ENCODE measurements around the gene SLC29A3.

SLC29A3 gene

GRCh38 chr10:71359364-71360046, 40.4 kb downstream of the SLC29A3 start:
- no peaks in the 10 kb centered on the region for H3K27me3 ChIP-seq (ENCODE audit: insufficient read depth, low read length)

GRCh38 chr10:71360735-71361134, 41.7 kb downstream of the SLC29A3 start:
- Histone ChIP-seq H3K27me3 (ENCODE audit: insufficient read depth, low read length) (no peaks in the 10 kb centered on the region), H3K27ac (ENCODE audit: low read depth, low read length) (no peak overlapping the region), H3K36me3 (ENCODE audit: insufficient read depth, low read length) (no peaks in the 10 kb centered on the region), H3K79me2 (ENCODE audit: control insufficient read depth, insufficient read depth, low read length, unreplicated experiment) (no peaks in the 10 kb centered on the region), H2AFZ (ENCODE audit: low read length, unreplicated experiment) (no peak overlapping the region), H3K4me1 (ENCODE audit: control insufficient read depth, insufficient read depth, low read length, unreplicated experiment) (no peaks in the 10 kb centered on the region), H3K4me3 (ENCODE audit: low read depth, low read length) (no peak overlapping the region)

More at GRCh38 chr10:71359364-71360046, 40.4 kb downstream of the SLC29A3 start:
- no peak overlapping the region for H2AFZ ChIP-seq (ENCODE audit: low read length, unreplicated experiment)
- H3K4me1 ChIP-seq (ENCODE audit: control insufficient read depth, insufficient read depth, low read length, unreplicated experiment): no peaks in the 10 kb centered on the region
- no peaks in the 10 kb centered on the region for H3K36me3 ChIP-seq (ENCODE audit: insufficient read depth, low read length)
- H3K27ac ChIP-seq (ENCODE audit: low read depth, low read length): no peak overlapping the region
- no peak overlapping the region for H3K4me3 ChIP-seq (ENCODE audit: low read depth, low read length)
- no peaks in the 10 kb centered on the region for H3K79me2 ChIP-seq (ENCODE audit: control insufficient read depth, insufficient read depth, low read length, unreplicated experiment)

- H3K27me3 ChIP-seq (ENCODE audit: insufficient read depth, low read length): no peaks in the 10 kb centered on the region
- H3K4me1 ChIP-seq (ENCODE audit: control insufficient read depth, insufficient read depth, low read length, unreplicated experiment): no peaks in the 10 kb centered on the region
- H3K36me3 ChIP-seq (ENCODE audit: insufficient read depth, low read length): no peaks in the 10 kb centered on the region
- H2AFZ ChIP-seq (ENCODE audit: low read length, unreplicated experiment): no peak overlapping the region
- H3K79me2 ChIP-seq (ENCODE audit: control insufficient read depth, insufficient read depth, low read length, unreplicated experiment): no peaks in the 10 kb centered on the region
- no peak overlapping the region for H3K27ac ChIP-seq (ENCODE audit: low read depth, low read length)
- no peak overlapping the region for H3K4me3 ChIP-seq (ENCODE audit: low read depth, low read length)
Observed at GRCh38 chr10:71361581-71361980, 42.5 kb downstream of the SLC29A3 start.

GRCh38 chr10:71362141-71362540, 43.1 kb downstream of the SLC29A3 start:
- Histone ChIP-seq H3K4me1 (ENCODE audit: control insufficient read depth, insufficient read depth, low read length, unreplicated experiment) (no peaks in the 10 kb centered on the region), H3K79me2 (ENCODE audit: control insufficient read depth, insufficient read depth, low read length, unreplicated experiment) (no peaks in the 10 kb centered on the region), H2AFZ (ENCODE audit: low read length, unreplicated experiment) (no peak overlapping the region), H3K36me3 (ENCODE audit: insufficient read depth, low read length) (no peaks in the 10 kb centered on the region), H3K27ac (ENCODE audit: low read depth, low read length) (no peak overlapping the region), H3K4me3 (ENCODE audit: low read depth, low read length) (no peak overlapping the region), H3K27me3 (ENCODE audit: insufficient read depth, low read length) (no peaks in the 10 kb centered on the region)

- no peak overlapping the region for H2AFZ ChIP-seq (ENCODE audit: low read length, unreplicated experiment)
- no peak overlapping the region for H3K4me3 ChIP-seq (ENCODE audit: low read depth, low read length)
- H3K79me2 ChIP-seq (ENCODE audit: control insufficient read depth, insufficient read depth, low read length, unreplicated experiment): no peaks in the 10 kb centered on the region
- no peak overlapping the region for H3K27ac ChIP-seq (ENCODE audit: low read depth, low read length)
- no peaks in the 10 kb centered on the region for H3K36me3 ChIP-seq (ENCODE audit: insufficient read depth, low read length)
- H3K4me1 ChIP-seq (ENCODE audit: control insufficient read depth, insufficient read depth, low read length, unreplicated experiment): no peaks in the 10 kb centered on the region
- no peaks in the 10 kb centered on the region for H3K27me3 ChIP-seq (ENCODE audit: insufficient read depth, low read length)
Observed at GRCh38 chr10:71363936-71364335, 44.9 kb downstream of the SLC29A3 start.

- no peak overlapping the region for H3K4me3 ChIP-seq (ENCODE audit: low read depth, low read length)
- H3K27me3 ChIP-seq (ENCODE audit: insufficient read depth, low read length): no peaks in the 10 kb centered on the region
- no peak overlapping the region for H3K27ac ChIP-seq (ENCODE audit: low read depth, low read length)
- H3K36me3 ChIP-seq (ENCODE audit: insufficient read depth, low read length): no peaks in the 10 kb centered on the region
- no peaks in the 10 kb centered on the region for H3K79me2 ChIP-seq (ENCODE audit: control insufficient read depth, insufficient read depth, low read length, unreplicated experiment)
- H3K4me1 ChIP-seq (ENCODE audit: control insufficient read depth, insufficient read depth, low read length, unreplicated experiment): no peaks in the 10 kb centered on the region
- no peak overlapping the region for H2AFZ ChIP-seq (ENCODE audit: low read length, unreplicated experiment)
Observed at GRCh38 chr10:71365366-71365765, 46.3 kb downstream of the SLC29A3 start.

- peaks cover 5% of the 10 kb centered on the region for H3K27me3 ChIP-seq (ENCODE audit: insufficient read depth, low read length)
- H2AFZ ChIP-seq (ENCODE audit: low read length, unreplicated experiment): no peak overlapping the region
- no peaks in the 10 kb centered on the region for H3K4me1 ChIP-seq (ENCODE audit: control insufficient read depth, insufficient read depth, low read length, unreplicated experiment)
- H3K27ac ChIP-seq (ENCODE audit: low read depth, low read length): no peak overlapping the region
- H3K4me3 ChIP-seq (ENCODE audit: low read depth, low read length): no peak overlapping the region
- H3K79me2 ChIP-seq (ENCODE audit: control insufficient read depth, insufficient read depth, low read length, unreplicated experiment): no peaks in the 10 kb centered on the region
- H3K36me3 ChIP-seq (ENCODE audit: insufficient read depth, low read length): no peaks in the 10 kb centered on the region
Observed at GRCh38 chr10:71366690-71367089, 47.6 kb downstream of the SLC29A3 start.

- Histone ChIP-seq H3K4me3 (ENCODE audit: low read depth, low read length) (no peak overlapping the region), H2AFZ (ENCODE audit: low read length, unreplicated experiment) (no peak overlapping the region), H3K79me2 (ENCODE audit: control insufficient read depth, insufficient read depth, low read length, unreplicated experiment) (no peaks in the 10 kb centered on the region), H3K27me3 (ENCODE audit: insufficient read depth, low read length) (peaks cover 11% of the 10 kb centered on the region), H3K36me3 (ENCODE audit: insufficient read depth, low read length) (no peaks in the 10 kb centered on the region), H3K27ac (ENCODE audit: low read depth, low read length) (no peak overlapping the region), H3K4me1 (ENCODE audit: control insufficient read depth, insufficient read depth, low read length, unreplicated experiment) (no peaks in the 10 kb centered on the region)
Observed at GRCh38 chr10:71367271-71367670, 48.2 kb downstream of the SLC29A3 start.

- no peaks in the 10 kb centered on the region for H3K4me1 ChIP-seq (ENCODE audit: control insufficient read depth, insufficient read depth, low read length, unreplicated experiment)
Observed at GRCh38 chr10:71368176-71368575, 49.1 kb downstream of the SLC29A3 start.

GRCh38 chr10:71368643-71369042, 49.6 kb downstream of the SLC29A3 start:
- Histone ChIP-seq H2AFZ (ENCODE audit: low read length, unreplicated experiment) (no peak overlapping the region), H3K27me3 (ENCODE audit: insufficient read depth, low read length) (peaks cover 22% of the 10 kb centered on the region)

More at GRCh38 chr10:71368176-71368575, 49.1 kb downstream of the SLC29A3 start:
- Histone ChIP-seq H3K36me3 (ENCODE audit: insufficient read depth, low read length) (no peaks in the 10 kb centered on the region), H3K27ac (ENCODE audit: low read depth, low read length) (no peak overlapping the region), H2AFZ (ENCODE audit: low read length, unreplicated experiment) (no peak overlapping the region), H3K4me3 (ENCODE audit: low read depth, low read length) (no peak overlapping the region), H3K27me3 (ENCODE audit: insufficient read depth, low read length) (peaks cover 17% of the 10 kb centered on the region), H3K79me2 (ENCODE audit: control insufficient read depth, insufficient read depth, low read length, unreplicated experiment) (no peaks in the 10 kb centered on the region)

GRCh38 chr10:71369602-71370001, 50.5 kb downstream of the SLC29A3 start:
- Histone ChIP-seq H2AFZ (ENCODE audit: low read length, unreplicated experiment) (no peak overlapping the region), H3K4me3 (ENCODE audit: low read depth, low read length) (no peak overlapping the region), H3K27me3 (ENCODE audit: insufficient read depth, low read length) (peaks cover 24% of the 10 kb centered on the region), H3K79me2 (ENCODE audit: control insufficient read depth, insufficient read depth, low read length, unreplicated experiment) (no peaks in the 10 kb centered on the region), H3K27ac (ENCODE audit: low read depth, low read length) (no peak overlapping the region), H3K4me1 (ENCODE audit: control insufficient read depth, insufficient read depth, low read length, unreplicated experiment) (no peaks in the 10 kb centered on the region), H3K36me3 (ENCODE audit: insufficient read depth, low read length) (no peaks in the 10 kb centered on the region)

More at GRCh38 chr10:71368643-71369042, 49.6 kb downstream of the SLC29A3 start:
- Histone ChIP-seq H3K79me2 (ENCODE audit: control insufficient read depth, insufficient read depth, low read length, unreplicated experiment) (no peaks in the 10 kb centered on the region), H3K27ac (ENCODE audit: low read depth, low read length) (no peak overlapping the region), H3K4me3 (ENCODE audit: low read depth, low read length) (no peak overlapping the region), H3K36me3 (ENCODE audit: insufficient read depth, low read length) (no peaks in the 10 kb centered on the region), H3K4me1 (ENCODE audit: control insufficient read depth, insufficient read depth, low read length, unreplicated experiment) (no peaks in the 10 kb centered on the region)

Data from ACC112 (cell line).